Ectodermal cell (in vitro differentiated cells): Measurements from ENCODE around the gene NUP160.

ENCODE experiments used
- H3K27ac ChIP-seq: 2 replicates; pipeline ENCODE4 v1.7.0; 2013; ENCODE audit warnings: mild to moderate bottlenecking, low read depth, low read length; ENCODE audit not compliant: insufficient read depth, poor library complexity, severe bottlenecking
- H3K27me3 ChIP-seq: 2 replicates; pipeline ENCODE4 v1.7.0; 2013; ENCODE audit warnings: mild to moderate bottlenecking, low read length; ENCODE audit not compliant: insufficient read depth, control insufficient read depth, poor library complexity, severe bottlenecking
- H3K36me3 ChIP-seq: one replicate; pipeline ENCODE4 v1.7.0; 2013; ENCODE audit warnings: low read length; ENCODE audit not compliant: control insufficient read depth, insufficient read depth
- H3K4me1 ChIP-seq: one replicate; pipeline ENCODE4 v1.7.0; 2013; ENCODE audit warnings: low read length; ENCODE audit not compliant: control insufficient read depth, insufficient read depth
- H3K4me3 ChIP-seq: 2 replicates; pipeline ENCODE4 v1.7.0; 2013; ENCODE audit warnings: low read depth, low read length, control low read depth; ENCODE audit not compliant: insufficient read depth
- H3K9me3 ChIP-seq: 2 replicates; pipeline ENCODE4 v1.7.0; 2013; ENCODE audit warnings: mild to moderate bottlenecking, low read length, moderate library complexity; ENCODE audit not compliant: control insufficient read depth
- WGBS, 2 experiments: methylation state at CpG; one replicate each; pipeline ENCODE4 v1.1.7; 2013; ENCODE audit warnings: missing lambda C conversion rate in 2 of 2; 5-methylcytosine and 5-hydroxymethylcytosine counted together

Gene NUP160

DNA sequence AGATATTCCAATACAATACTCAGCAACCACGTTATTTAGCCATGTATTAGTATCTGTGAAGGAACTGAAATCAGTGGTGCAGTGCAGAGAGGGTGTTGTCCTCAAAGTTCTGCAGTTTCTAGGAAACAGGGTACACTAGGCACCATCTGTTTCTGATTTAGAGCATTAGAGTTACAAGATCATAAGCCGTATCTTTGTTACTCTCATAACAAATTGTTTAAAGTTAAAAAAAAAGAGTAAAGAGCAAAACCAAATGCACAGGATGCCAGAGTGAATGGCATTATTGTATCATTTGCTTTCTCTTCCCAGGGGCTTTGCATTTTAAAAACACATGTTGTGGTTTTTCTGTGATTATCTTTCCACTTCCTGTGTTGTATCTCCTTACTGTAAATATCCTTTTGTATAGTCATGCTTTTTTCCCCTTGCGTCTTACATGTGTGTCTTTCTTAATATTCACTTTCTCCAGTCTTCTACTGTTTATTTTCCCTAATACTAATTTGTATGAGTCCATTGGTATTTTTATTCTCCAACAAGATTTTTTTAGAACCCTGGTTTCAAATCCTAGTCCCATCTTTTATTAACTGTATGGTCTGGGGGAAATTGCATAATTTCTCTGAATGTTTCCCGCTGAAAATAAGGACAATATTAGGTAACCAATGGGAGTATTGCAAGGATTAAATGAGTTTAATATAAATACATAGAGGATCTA lies 15.2 kb upstream of the NUP160 start:
- Histone ChIP-seq H3K27me3 (no peaks in the 10 kb centered on the region), H3K27ac (no peak overlapping the region), H3K36me3 (no peaks in the 10 kb centered on the region), H3K4me3 (no peak overlapping the region), H3K4me1 (no peaks in the 10 kb centered on the region), H3K9me3 (no peaks in the 10 kb centered on the region)
- 88 to 99% methylated on average over 1 to 4 of the region's 4 CpGs for WGBS, 2 experiments

DNA sequence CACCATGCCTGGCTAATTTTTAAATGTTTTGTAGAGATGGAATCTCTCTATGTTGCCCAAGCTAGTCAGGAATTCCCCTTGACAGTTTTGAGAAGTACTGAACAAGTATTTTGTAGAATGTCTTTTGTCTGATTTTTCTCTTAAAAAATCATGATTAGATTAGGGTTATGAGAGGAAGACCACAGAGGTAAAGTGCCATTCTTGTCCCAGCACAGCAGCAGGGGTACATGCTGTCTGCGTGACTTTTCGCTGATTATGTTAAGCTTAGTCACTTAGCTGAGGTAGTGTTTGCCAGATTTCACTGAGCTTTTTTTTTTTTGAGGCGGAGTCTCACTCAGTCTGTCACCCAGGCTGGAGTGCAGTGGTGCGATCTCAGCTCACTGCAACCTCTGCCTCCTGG lies 13.6 kb upstream of the NUP160 start:
- Histone ChIP-seq H3K4me1 (no peaks in the 10 kb centered on the region), H3K27ac (no peak overlapping the region), H3K9me3 (no peaks in the 10 kb centered on the region), H3K4me3 (no peak overlapping the region), H3K27me3 (no peaks in the 10 kb centered on the region), H3K36me3 (no peaks in the 10 kb centered on the region)
- WGBS, 2 experiments, result 95% methylated on average over 4 of the region's 4 CpGs

DNA sequence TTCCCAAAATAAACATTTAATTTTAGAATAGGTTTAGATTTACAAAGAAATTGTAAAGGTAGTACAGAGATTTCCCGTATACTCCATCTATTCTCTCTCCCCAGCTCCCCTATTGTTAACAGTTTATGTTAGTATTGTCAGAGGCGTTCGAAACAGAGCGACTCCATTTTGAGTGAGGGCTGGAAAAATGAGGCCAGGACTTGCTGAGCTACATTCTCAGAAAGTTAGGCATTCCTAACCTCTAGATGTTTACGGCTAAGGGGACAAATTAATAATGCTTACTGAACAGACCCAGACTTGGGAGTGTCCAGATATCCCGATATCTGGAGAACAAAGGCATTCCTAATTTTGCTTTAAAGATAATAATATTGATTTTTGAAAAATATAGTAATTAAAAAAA lies 12.4 kb upstream of the NUP160 start:
- H3K36me3 ChIP-seq, result no peaks in the 10 kb centered on the region
- 84 to 87% methylated on average over 4 to 6 of the region's 6 CpGs for WGBS, 2 experiments
- no peaks in the 10 kb centered on the region for H3K9me3 ChIP-seq
- no peak overlapping the region for H3K27ac ChIP-seq
- H3K4me3 ChIP-seq, result no peak overlapping the region
- H3K27me3 ChIP-seq, result no peaks in the 10 kb centered on the region
- H3K4me1 ChIP-seq, result no peaks in the 10 kb centered on the region

DNA sequence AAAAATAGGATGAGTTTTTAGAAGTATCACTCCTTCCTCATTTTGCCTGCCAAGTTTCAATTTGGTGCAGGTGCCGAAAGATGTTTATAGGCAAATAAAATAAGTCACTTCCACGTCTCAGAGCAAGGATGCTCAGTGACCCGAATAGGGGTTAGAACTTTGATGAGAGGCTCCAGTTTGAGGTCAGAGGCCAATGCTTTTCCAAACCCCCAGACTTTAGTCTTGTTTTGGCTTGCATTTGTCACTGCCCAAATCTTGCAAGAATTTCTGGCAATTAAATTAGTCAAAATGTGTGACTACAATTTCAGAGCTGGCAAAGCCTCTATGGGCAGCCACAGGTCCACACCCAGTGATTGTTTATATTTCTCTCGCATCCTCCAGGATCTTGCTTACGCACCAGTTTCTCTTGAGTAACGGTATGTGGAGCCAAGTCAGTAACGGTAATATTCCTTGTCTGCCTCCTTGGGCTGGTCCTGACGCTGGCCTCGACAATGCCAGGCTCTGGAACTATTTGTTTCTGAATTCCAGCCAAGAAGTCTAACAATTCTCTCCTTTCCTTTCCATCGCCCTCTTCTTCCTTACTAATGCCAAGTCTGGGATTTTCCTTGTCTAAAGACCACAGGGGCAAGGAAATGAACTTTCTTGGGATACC lies 9.9 kb upstream of the NUP160 start:
- Histone ChIP-seq H3K4me1 (no peaks in the 10 kb centered on the region), H3K9me3 (no peaks in the 10 kb centered on the region), H3K27ac (no peak overlapping the region), H3K4me3 (no peak overlapping the region), H3K36me3 (no peaks in the 10 kb centered on the region), H3K27me3 (no peaks in the 10 kb centered on the region)
- WGBS, 2 experiments, result 92% methylated on average over 10 of the region's 10 CpGs

DNA sequence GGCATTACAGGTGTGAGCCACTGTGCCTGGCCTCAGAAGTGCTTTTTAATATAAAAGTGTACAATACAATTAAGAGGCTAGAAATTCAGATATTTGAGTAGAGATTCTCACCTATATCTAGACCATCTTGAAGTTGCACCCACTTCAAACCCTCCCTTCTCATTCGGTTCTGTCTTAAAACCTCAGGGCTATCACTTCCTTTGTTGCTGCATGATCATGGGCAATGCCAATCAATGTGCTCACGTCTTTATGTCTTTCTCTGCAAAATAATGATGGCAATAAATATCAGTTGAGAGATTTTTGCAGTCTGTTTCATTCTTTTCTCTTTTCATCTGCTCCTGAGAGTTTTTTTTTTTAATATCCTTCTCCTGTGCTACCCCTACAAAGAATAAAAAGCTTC lies 9.3 kb upstream of the NUP160 start:
- Histone ChIP-seq H3K27me3 (no peaks in the 10 kb centered on the region), H3K4me3 (no peak overlapping the region), H3K9me3 (no peaks in the 10 kb centered on the region), H3K4me1 (no peaks in the 10 kb centered on the region), H3K27ac (no peak overlapping the region), H3K36me3 (no peaks in the 10 kb centered on the region)
- WGBS, 2 experiments, result 74 to 83% methylated on average over 2 of the region's 2 CpGs

DNA sequence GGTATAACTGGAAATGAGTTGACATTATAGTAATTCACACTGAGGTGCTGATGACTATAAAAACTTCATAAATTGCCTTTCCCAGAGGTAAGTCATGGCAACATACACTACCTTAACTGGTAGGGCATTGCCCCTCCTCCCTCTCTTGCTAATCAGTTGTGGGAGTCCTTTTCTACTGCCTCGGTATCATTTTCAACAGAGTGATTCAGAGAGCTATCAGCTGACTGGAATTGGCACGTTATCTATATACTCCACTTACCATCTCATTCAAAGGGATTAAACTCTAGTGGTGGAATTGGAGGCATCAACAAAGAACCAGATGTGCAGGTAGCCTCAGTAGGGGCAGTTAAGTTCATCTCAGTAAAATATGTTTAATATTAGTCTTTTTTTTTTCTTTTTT lies 8.0 kb upstream of the NUP160 start:
- Histone ChIP-seq H3K9me3 (no peaks in the 10 kb centered on the region), H3K4me1 (no peaks in the 10 kb centered on the region), H3K27me3 (no peaks in the 10 kb centered on the region), H3K4me3 (no peak overlapping the region), H3K27ac (no peak overlapping the region), H3K36me3 (no peaks in the 10 kb centered on the region)
- WGBS, 2 experiments, result 76 to 81% methylated on average over 2 of the region's 2 CpGs

GRCh38 chr11:47854667-47855066 lies 6.5 kb upstream of the NUP160 start:
- Histone ChIP-seq H3K36me3 (no peaks in the 10 kb centered on the region), H3K9me3 (no peaks in the 10 kb centered on the region), H3K27me3 (no peaks in the 10 kb centered on the region), H3K4me1 (no peaks in the 10 kb centered on the region), H3K27ac (no peak overlapping the region), H3K4me3 (no peak overlapping the region)
- 90 to 93% methylated on average over 3 of the region's 3 CpGs for WGBS, 2 experiments

DNA sequence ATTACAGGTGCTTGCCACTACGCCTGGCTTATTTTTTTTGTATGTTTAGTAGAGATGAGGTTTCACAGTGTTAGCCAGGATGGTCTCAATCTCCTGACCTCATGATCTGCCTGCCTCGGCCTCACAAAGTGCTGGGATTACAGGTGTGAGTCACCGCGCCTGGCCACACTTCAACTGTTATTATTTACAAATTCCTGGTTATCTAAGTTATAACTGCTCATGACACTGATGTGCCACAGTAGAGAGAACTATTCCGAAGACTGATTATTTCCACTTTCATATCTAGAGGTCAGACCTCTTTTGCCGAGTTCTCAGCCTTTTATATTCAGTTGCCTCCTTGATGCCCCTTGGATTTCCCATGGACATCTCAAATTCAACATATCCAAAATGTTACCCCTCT lies 3.9 kb upstream of the NUP160 start:
- Histone ChIP-seq H3K9me3 (no peaks in the 10 kb centered on the region), H3K4me1 (peaks cover 7% of the 10 kb centered on the region), H3K27ac (no peak overlapping the region), H3K27me3 (no peaks in the 10 kb centered on the region), H3K36me3 (no peaks in the 10 kb centered on the region), H3K4me3 (no peak overlapping the region)
- 90 to 92% methylated on average over 6 of the region's 6 CpGs for WGBS, 2 experiments

DNA sequence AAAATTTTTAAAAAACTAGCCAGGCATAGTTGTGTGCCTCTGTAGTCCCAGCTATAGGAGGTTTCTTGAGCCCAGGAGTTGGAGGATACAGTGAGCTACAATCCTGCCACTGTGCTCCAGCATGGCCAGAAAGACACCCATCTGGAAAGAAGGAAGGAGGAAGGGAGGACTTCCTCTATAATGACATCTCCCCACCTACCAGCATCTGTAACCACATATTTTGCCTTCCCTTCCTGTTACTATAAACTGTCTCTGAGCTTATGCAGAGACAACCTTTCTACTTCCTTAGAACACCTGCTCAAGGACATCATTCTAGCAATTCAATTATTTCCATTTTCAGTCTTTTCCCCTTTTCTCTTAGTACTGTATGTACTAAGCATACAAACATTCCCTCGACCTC lies 2.2 kb upstream of the NUP160 start:
- H3K27ac ChIP-seq, result no peak overlapping the region
- no peaks in the 10 kb centered on the region for H3K27me3 ChIP-seq
- no peak overlapping the region for H3K4me3 ChIP-seq
- H3K4me1 ChIP-seq, result peaks cover 13% of the 10 kb centered on the region
- no peaks in the 10 kb centered on the region for H3K9me3 ChIP-seq
- WGBS, 2 experiments, result 76 to 91% methylated on average over 1 of the region's 1 CpG
- peaks cover 3% of the 10 kb centered on the region for H3K36me3 ChIP-seq

DNA sequence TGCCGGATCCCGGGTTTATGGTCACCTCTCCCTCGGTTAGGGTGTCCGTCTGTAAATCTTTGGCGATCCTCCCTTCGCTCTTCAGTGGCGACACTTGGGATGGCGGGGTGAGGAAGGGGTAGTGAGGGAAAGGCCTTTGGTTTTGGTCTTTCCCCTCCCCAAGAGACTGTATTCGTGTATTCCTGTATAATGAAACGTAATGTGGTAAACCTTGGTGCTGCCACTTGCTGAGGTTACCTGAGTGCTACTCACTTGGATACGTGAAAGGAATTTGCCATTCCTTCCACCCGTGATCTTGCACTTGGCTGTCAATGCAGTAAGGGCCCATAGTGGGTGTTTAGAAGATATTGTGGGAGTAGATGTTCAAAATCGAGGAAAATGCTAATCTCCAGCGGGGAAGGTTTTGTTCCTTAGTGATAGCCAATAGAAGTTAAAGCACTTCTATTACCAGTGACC lies 578 bp upstream of the NUP160 start:
- Histone ChIP-seq H3K36me3 (peaks cover 10% of the 10 kb centered on the region), H3K27ac (peak overlapping the region; percentile 94), H3K4me3 (peak overlapping the region; percentile 70), H3K4me1 (peaks cover 13% of the 10 kb centered on the region), H3K27me3 (no peaks in the 10 kb centered on the region), H3K9me3 (no peaks in the 10 kb centered on the region)
- 7% methylated on average over 13 to 14 of the region's 14 CpGs for WGBS, 2 experiments
